Loucy (cell line): Measurements from ENCODE around the gene PTGIS.

ENCODE experiments used
- H2AFZ ChIP-seq: fragments of 200-600 bp; sonication (generic); 2 replicates; pipeline ENCODE4 v1.6.0; 2016; ENCODE audit warnings: antibody characterized with exemption, mild to moderate bottlenecking, low read length, moderate library complexity
- H3F3A ChIP-seq: fragments of 200-600 bp; 2 replicates; pipeline ENCODE4 v1.6.0; 2016; ENCODE audit warnings: antibody characterized with exemption, low read depth, mild to moderate bottlenecking
- H3K27me3 ChIP-seq: fragments of 200-600 bp; sonication (generic); 2 replicates; pipeline ENCODE4 v1.6.1; 2014; ENCODE audit warnings: low read length, mild to moderate bottlenecking; ENCODE audit not compliant: insufficient read depth, poor library complexity, severe bottlenecking
- H3K36me3 ChIP-seq: fragments of 200-600 bp; sonication (generic); 2 replicates; pipeline ENCODE4 v1.6.1; 2016; ENCODE audit warnings: low read length; ENCODE audit not compliant: insufficient read depth
- H3K4me1 ChIP-seq: fragments of 200-600 bp; sonication (generic); 2 replicates; pipeline ENCODE4 v1.5.1; 2014; ENCODE audit warnings: low read length, mild to moderate bottlenecking; ENCODE audit not compliant: insufficient read depth, poor library complexity, severe bottlenecking
- H3K4me2 ChIP-seq: fragments of 200-600 bp; sonication (generic); 2 replicates; pipeline ENCODE4 v1.6.0; 2014; ENCODE audit warnings: antibody characterized with exemption, low read length, low read depth, mild to moderate bottlenecking; ENCODE audit not compliant: poor library complexity, severe bottlenecking
- H3K4me3 ChIP-seq: fragments of 200-600 bp; sonication (generic); 2 replicates; pipeline ENCODE4 v1.5.1; 2014; ENCODE audit warnings: low read length, mild to moderate bottlenecking, mixed read lengths; ENCODE audit not compliant: poor library complexity, severe bottlenecking
- H3K79me2 ChIP-seq: fragments of 200-600 bp; sonication (generic); 2 replicates; pipeline ENCODE4 v1.6.1; 2014; ENCODE audit warnings: low read length; ENCODE audit not compliant: insufficient read depth
- H3K9ac ChIP-seq: fragments of 200-600 bp; sonication (generic); 2 replicates; pipeline ENCODE4 v1.6.0; 2014; ENCODE audit warnings: mild to moderate bottlenecking, low read depth, low read length, moderate library complexity; ENCODE audit not compliant: poor library complexity, severe bottlenecking
- H3K9me2 ChIP-seq: fragments of 200-600 bp; sonication (generic); replicated peaks from 2 replicates; pipeline ENCODE4 v1.6.1; 2016; ENCODE audit warnings: low read depth, low read length, mixed read lengths
- H3K9me3 ChIP-seq: fragments of 200-600 bp; sonication (generic); 2 replicates; pipeline ENCODE4 v1.6.1; 2014; ENCODE audit warnings: mild to moderate bottlenecking, antibody characterized with exemption, low read length, low read depth; ENCODE audit not compliant: insufficient read depth
- H4K20me1 ChIP-seq: fragments of 200-600 bp; sonication (generic); 2 replicates; pipeline ENCODE4 v1.6.0; 2014; ENCODE audit warnings: antibody characterized with exemption, low read length, mild to moderate bottlenecking; ENCODE audit not compliant: insufficient read depth, poor library complexity, severe bottlenecking
- CTCF ChIP-seq: fragments of 200-600 bp; sonication (generic); conservative IDR thresholded peaks from 2 replicates; pipeline ENCODE4 v1.5.1; 2014; ENCODE audit warnings: mild to moderate bottlenecking, antibody characterized with exemption, low read length
- EZH2phosphoT487 ChIP-seq: fragments of 200-600 bp; IDR thresholded peaks from 2 replicates; pipeline ENCODE4 v1.6.1; 2018; ENCODE audit warnings: antibody characterized with exemption, mild to moderate bottlenecking, moderate library complexity, borderline replicate concordance

Gene PTGIS

GRCh38 chr20:49572857-49573256 is 4.9 kb upstream of the PTGIS start:
- Histone ChIP-seq H3K79me2 (no peaks in the 10 kb centered on the region), H3K9me2 (no peaks in the 10 kb centered on the region), H3K4me1 (no peaks in the 10 kb centered on the region), H3K4me3 (no peak overlapping the region), H3K27me3 (no peaks in the 10 kb centered on the region), H3K9me3 (no peaks in the 10 kb centered on the region), H3K36me3 (no peaks in the 10 kb centered on the region), H3F3A (no peaks in the 10 kb centered on the region), H2AFZ (no peak overlapping the region), H4K20me1 (no peaks in the 10 kb centered on the region), H3K4me2 (no peak overlapping the region), H3K9ac (no peak overlapping the region)
- TF ChIP-seq EZH2phosphoT487 (no peak), CTCF (no peak)

GRCh38 chr20:49571553-49571835 is 3.6 kb upstream of the PTGIS start:
- Histone ChIP-seq H3K9me2 (no peaks in the 10 kb centered on the region), H3K79me2 (no peaks in the 10 kb centered on the region), H3F3A (no peaks in the 10 kb centered on the region), H4K20me1 (no peaks in the 10 kb centered on the region), H2AFZ (no peak overlapping the region), H3K9ac (no peak overlapping the region), H3K4me1 (no peaks in the 10 kb centered on the region), H3K36me3 (no peaks in the 10 kb centered on the region), H3K9me3 (no peaks in the 10 kb centered on the region), H3K4me3 (no peak overlapping the region), H3K4me2 (no peak overlapping the region), H3K27me3 (no peaks in the 10 kb centered on the region)
- TF ChIP-seq CTCF (no peak), EZH2phosphoT487 (no peak)

GRCh38 chr20:49570828-49571552 is 3.1 kb upstream of the PTGIS start:
- H3K79me2 ChIP-seq: no peaks in the 10 kb centered on the region
- H3K9me3 ChIP-seq: no peaks in the 10 kb centered on the region
- H3K9me2 ChIP-seq: no peaks in the 10 kb centered on the region
- H3K9ac ChIP-seq: no peak overlapping the region
- no peaks in the 10 kb centered on the region for H3K4me1 ChIP-seq
- no peaks in the 10 kb centered on the region for H3K36me3 ChIP-seq
- TF ChIP-seq CTCF: no peak
- no peak for TF ChIP-seq EZH2phosphoT487
- no peaks in the 10 kb centered on the region for H4K20me1 ChIP-seq
- H2AFZ ChIP-seq: no peak overlapping the region
- no peak overlapping the region for H3K4me2 ChIP-seq
- no peaks in the 10 kb centered on the region for H3K27me3 ChIP-seq
- H3F3A ChIP-seq: no peaks in the 10 kb centered on the region
- H3K4me3 ChIP-seq: no peak overlapping the region
